Activated CD4-positive, alpha-beta memory T cell treated with anti-CD3 and anti-CD28 coated beads for 36 hours (primary cell): Measurements from ENCODE around the gene ACOT11. TPM values are rescaled to one million over a fixed set of nuclear protein-coding genes. Genes with fewer than 3 reads are reported as not detected.
"Not testable (repeated sequence)": the region's sequence is repeated elsewhere in the genome, so short reads cannot be mapped to it uniquely, and the experiment has no call there.

Experiments
- CTCF ChIA-PET: fragments of 350-600 bp; sonication (Branson Sonifier 250); formaldehyde crosslinking; loops from one replicate; lab custom pipeline; 2021; ENCODE audit warnings: antibody characterized with exemption, inconsistent platforms; lab: Charles Lee
- POLR2A ChIA-PET: fragments of 350-600 bp; sonication (Branson Sonifier 250); formaldehyde crosslinking; loops from one replicate; lab custom pipeline; 2021; ENCODE audit warnings: antibody characterized with exemption; lab: Charles Lee
- DNase-seq: peaks from one replicate; pipeline ENCODE4 v3.0.0-alpha.2; 2020
- H3K27ac Mint-ChIP-seq: one replicate; pipeline ENCODE4 v1.8.0; 2021; ENCODE audit warnings: mixed read lengths
- H3K27me3 Mint-ChIP-seq: one replicate; pipeline ENCODE4 v1.8.0; 2021; ENCODE audit warnings: mixed read lengths
- H3K36me3 Mint-ChIP-seq: one replicate; pipeline ENCODE4 v1.8.0; 2021; ENCODE audit warnings: mixed read lengths
- H3K4me1 Mint-ChIP-seq: one replicate; pipeline ENCODE4 v1.8.0; 2021; ENCODE audit warnings: low read depth, mixed read lengths
- H3K4me3 Mint-ChIP-seq: one replicate; pipeline ENCODE4 v1.8.0; 2021; ENCODE audit warnings: mild to moderate bottlenecking, mixed read lengths
- H3K9me3 Mint-ChIP-seq: one replicate; pipeline ENCODE4 v1.8.0; 2021; ENCODE audit warnings: mixed read lengths
- intact Hi-C: fragments of 100-400 bp; cut with micrococcal nuclease; formaldehyde crosslinking; loops from one replicate; pipeline ENCODE4 v1.15.1; 2023
- total RNA-seq, 2 experiments: library from RNA; stranded (reverse); gene quantifications; one replicate each; pipeline ENCODE4 v1.2.3, GENCODE V29; 2021

The ACOT11 gene
- total RNA-seq, 2 experiments from 2014 or later = 0.99 to 1.1 TPM

- H3K4me1 Mint-ChIP-seq, H3K36me3 Mint-ChIP-seq, POLR2A ChIA-PET, H3K9me3 Mint-ChIP-seq, intact Hi-C loops, DNase-seq, H3K4me3 Mint-ChIP-seq, H3K27me3 Mint-ChIP-seq, H3K27ac Mint-ChIP-seq, CTCF ChIA-PET: not testable (repeated sequence)
Measured at GRCh38 chr1:54636461-54637446, 88.7 kb downstream of the ACOT11 start.

GRCh38 chr1:54640361-54640760 lies 92.3 kb downstream of the ACOT11 start:
- ChIA-PET POLR2A (no interaction called here), CTCF (no interaction called here)
- Mint-ChIP-seq H3K9me3 (peaks cover 15% of the 10 kb centered on the region), H3K27ac (no peak overlapping the region), H3K4me1 (no peaks in the 10 kb centered on the region), H3K4me3 (no peak overlapping the region), H3K27me3 (peaks cover 5% of the 10 kb centered on the region), H3K36me3 (peaks cover 3% of the 10 kb centered on the region)
- no peak for DNase-seq
- intact Hi-C loops = no loop called here

- peaks cover 5% of the 10 kb centered on the region for H3K27me3 Mint-ChIP-seq
- no peak for DNase-seq
- intact Hi-C loops = no loop called here
- H3K9me3 Mint-ChIP-seq = peaks cover 15% of the 10 kb centered on the region
- H3K4me1 Mint-ChIP-seq = no peaks in the 10 kb centered on the region
- H3K4me3 Mint-ChIP-seq = no peak within 1 kb of the TSS
- ChIA-PET POLR2A (no interaction called here), CTCF (no interaction called here)
- H3K27ac Mint-ChIP-seq = no peak within 1 kb of the TSS
- H3K36me3 Mint-ChIP-seq = peaks cover 3% of the 10 kb centered on the region
Measured at GRCh38 chr1:54640863-54641836, 93.1 kb downstream of the ACOT11 start, which contains the start of gene MROH7. MROH7 (plus strand) TSS chr1:54641786; CDS start chr1:54652927, 11,141 bp downstream.

GRCh38 chr1:54643736-54644135 lies 95.7 kb downstream of the ACOT11 start:
- Mint-ChIP-seq H3K9me3 (peaks cover 15% of the 10 kb centered on the region), H3K27me3 (peaks cover 3% of the 10 kb centered on the region), H3K4me1 (no peaks in the 10 kb centered on the region), H3K36me3 (peaks cover 3% of the 10 kb centered on the region), H3K4me3 (no peak overlapping the region), H3K27ac (no peak overlapping the region)
- ChIA-PET POLR2A (interaction anchor here (0.6 kb wide), 1 partner anchor 479 kb away, joined by 3 read pairs; no protein-coding TSS in a partner anchor), CTCF (no interaction called here)
- intact Hi-C loops = no loop called here
- DNase-seq = no peak

- Mint-ChIP-seq H3K27ac (no peak overlapping the region), H3K36me3 (peaks cover 3% of the 10 kb centered on the region), H3K4me1 (no peaks in the 10 kb centered on the region), H3K9me3 (peaks cover 15% of the 10 kb centered on the region), H3K4me3 (no peak overlapping the region), H3K27me3 (peaks cover 8% of the 10 kb centered on the region)
- POLR2A ChIA-PET = no interaction called here
- intact Hi-C loops = no loop called here
- DNase-seq = no peak
- CTCF ChIA-PET = no interaction called here
Measured at GRCh38 chr1:54645806-54646676, 98.0 kb downstream of the ACOT11 start.

GRCh38 chr1:54649130-54649898 lies 101.3 kb downstream of the ACOT11 start:
- Mint-ChIP-seq H3K27ac (no peak overlapping the region), H3K36me3 (no peaks in the 10 kb centered on the region), H3K4me3 (no peak overlapping the region), H3K4me1 (no peaks in the 10 kb centered on the region), H3K9me3 (peaks cover under 1% of the 10 kb centered on the region), H3K27me3 (peaks cover 9% of the 10 kb centered on the region)
- no peak for DNase-seq
- POLR2A ChIA-PET = no interaction called here
- CTCF ChIA-PET = no interaction called here
- intact Hi-C loops = no loop called here

GRCh38 chr1:54649921-54650320 lies 101.9 kb downstream of the ACOT11 start:
- CTCF ChIA-PET = no interaction called here
- Mint-ChIP-seq H3K27me3 (peaks cover 9% of the 10 kb centered on the region), H3K4me3 (no peak overlapping the region), H3K27ac (no peak overlapping the region), H3K9me3 (no peaks in the 10 kb centered on the region), H3K4me1 (no peaks in the 10 kb centered on the region), H3K36me3 (no peaks in the 10 kb centered on the region)
- intact Hi-C loops = no loop called here
- DNase-seq = no peak
- POLR2A ChIA-PET = no interaction called here

- H3K27ac Mint-ChIP-seq = no peak overlapping the region
- intact Hi-C loops = no loop called here
- H3K4me1 Mint-ChIP-seq = no peaks in the 10 kb centered on the region
- no peak overlapping the region for H3K4me3 Mint-ChIP-seq
- H3K36me3 Mint-ChIP-seq = no peaks in the 10 kb centered on the region
- H3K27me3 Mint-ChIP-seq = peaks cover 9% of the 10 kb centered on the region
- no peaks in the 10 kb centered on the region for H3K9me3 Mint-ChIP-seq
- ChIA-PET CTCF (no interaction called here), POLR2A (no interaction called here)
- DNase-seq = no peak
Measured at GRCh38 chr1:54650417-54650816, 102.4 kb downstream of the ACOT11 start.

- no peak overlapping the region for H3K27ac Mint-ChIP-seq
- POLR2A ChIA-PET = no interaction called here
- no peaks in the 10 kb centered on the region for H3K9me3 Mint-ChIP-seq
- H3K4me1 Mint-ChIP-seq = no peaks in the 10 kb centered on the region
- CTCF ChIA-PET = no interaction called here
- peaks cover 9% of the 10 kb centered on the region for H3K27me3 Mint-ChIP-seq
- intact Hi-C loops = no loop called here
- H3K36me3 Mint-ChIP-seq = no peaks in the 10 kb centered on the region
- no peak overlapping the region for H3K4me3 Mint-ChIP-seq
- no peak for DNase-seq
Measured at GRCh38 chr1:54651608-54652007, 103.6 kb downstream of the ACOT11 start.

GRCh38 chr1:54652168-54652567 lies 104.1 kb downstream of the ACOT11 start:
- ChIA-PET POLR2A (no interaction called here), CTCF (no interaction called here)
- Mint-ChIP-seq H3K36me3 (no peaks in the 10 kb centered on the region), H3K27me3 (peaks cover 9% of the 10 kb centered on the region), H3K4me3 (no peak overlapping the region), H3K9me3 (no peaks in the 10 kb centered on the region), H3K4me1 (no peaks in the 10 kb centered on the region), H3K27ac (no peak overlapping the region)
- DNase-seq = no peak
- intact Hi-C loops = no loop called here

GRCh38 chr1:54653036-54653435 lies 105.0 kb downstream of the ACOT11 start:
- ChIA-PET POLR2A (no interaction called here), CTCF (no interaction called here)
- no peaks in the 10 kb centered on the region for H3K36me3 Mint-ChIP-seq
- no peak for DNase-seq
- H3K9me3 Mint-ChIP-seq = peaks cover 3% of the 10 kb centered on the region
- H3K27me3 Mint-ChIP-seq = peaks cover 9% of the 10 kb centered on the region
- no peak overlapping the region for H3K27ac Mint-ChIP-seq
- H3K4me1 Mint-ChIP-seq = no peaks in the 10 kb centered on the region
- intact Hi-C loops = no loop called here
- H3K4me3 Mint-ChIP-seq = no peak overlapping the region
